Fibroblast of peridontal ligament (primary cell): ENCODE data around the gene GNA12.
A peak's percentile ranks its signal among the peaks of the same experiment; 100 is the strongest.
"Not testable (repeated sequence)": the region's sequence is repeated elsewhere in the genome, so short reads cannot be mapped to it uniquely, and the experiment has no call there.

ENCODE experiments used
- DNase-seq: peaks from one replicate; pipeline ENCODE4 v3.0.0-alpha.2; 2010; ENCODE audit errors: extremely low read depth

GNA12 gene

GRCh38 chr7:2713370-2713769 is 130.7 kb downstream of the GNA12 start:
- no peak for DNase-seq

GRCh38 chr7:2711895-2712675 is 132.0 kb downstream of the GNA12 start:
- DNase-seq: no peak

GRCh38 chr7:2710901-2711551 is 133.1 kb downstream of the GNA12 start:
- no peak for DNase-seq

GRCh38 chr7:2710286-2710655 is 133.8 kb downstream of the GNA12 start:
- no peak for DNase-seq

- DNase-seq: peak; percentile 22
Observed at GRCh38 chr7:2709553-2710285, 134.4 kb downstream of the GNA12 start.

GRCh38 chr7:2708547-2709310 is 135.4 kb downstream of the GNA12 start:
- no peak for DNase-seq

- no peak for DNase-seq
Observed at GRCh38 chr7:2708041-2708440, 136.1 kb downstream of the GNA12 start.

GRCh38 chr7:2707481-2707880 is 136.6 kb downstream of the GNA12 start:
- DNase-seq: no peak

- no peak for DNase-seq
Observed at GRCh38 chr7:2706685-2707126, 137.4 kb downstream of the GNA12 start.

- no peak for DNase-seq
Observed at GRCh38 chr7:2705371-2706096, 138.6 kb downstream of the GNA12 start.

GRCh38 chr7:2702594-2702957 is 141.5 kb downstream of the GNA12 start:
- DNase-seq: no peak

- peak; percentile 44 for DNase-seq
Observed at GRCh38 chr7:2701832-2702593, 142.1 kb downstream of the GNA12 start.

GRCh38 chr7:2701424-2701823 is 142.7 kb downstream of the GNA12 start:
- DNase-seq: no peak

GRCh38 chr7:2700141-2700850 is 143.8 kb downstream of the GNA12 start:
- no peak for DNase-seq

GRCh38 chr7:2699289-2699620 is 144.9 kb downstream of the GNA12 start:
- no peak for DNase-seq

GRCh38 chr7:2698581-2699288 is 145.4 kb downstream of the GNA12 start:
- DNase-seq: no peak

- not testable (repeated sequence) for DNase-seq
Observed at GRCh38 chr7:2694122-2694436, 150.0 kb downstream of the GNA12 start.

- not testable (repeated sequence) for DNase-seq
Observed at GRCh38 chr7:2693420-2694121, 150.5 kb downstream of the GNA12 start.

GRCh38 chr7:2692543-2692942 is 151.6 kb downstream of the GNA12 start:
- DNase-seq: no peak
